Neural progenitor cell (in vitro differentiated cells): ENCODE results near the gene HOXB7. TPM values are rescaled to one million over a fixed set of nuclear protein-coding genes. Genes with fewer than 3 reads are reported as not detected.
A peak's percentile ranks its signal among the peaks of the same experiment; 100 is the strongest.

Source experiments
- DNase-seq: peaks from one replicate; pipeline ENCODE4 v3.0.0-alpha.2; 2016; ENCODE audit warnings: low spot score
- H2AFZ ChIP-seq: fragments of 200-600 bp; sonication (generic); replicated peaks from 2 replicates; pipeline ENCODE4 v1.6.1; 2016; ENCODE audit warnings: antibody characterized with exemption
- H3F3A ChIP-seq: fragments of 200-600 bp; sonication (generic); 2 replicates; pipeline ENCODE4 v1.6.1; 2016; ENCODE audit warnings: antibody characterized with exemption, low read depth
- H3K27ac ChIP-seq: fragments of 200-600 bp; sonication (generic); 2 replicates; pipeline ENCODE4 v1.5.1; 2016; ENCODE audit warnings: mild to moderate bottlenecking
- H3K27me3 ChIP-seq: fragments of 200-600 bp; sonication (generic); 2 replicates; pipeline ENCODE4 v1.6.1; 2016; ENCODE audit warnings: mild to moderate bottlenecking, moderate library complexity
- H3K36me3 ChIP-seq: fragments of 200-600 bp; sonication (generic); 2 replicates; pipeline ENCODE4 v1.5.1; 2016
- H3K4me1 ChIP-seq: fragments of 200-600 bp; sonication (generic); 2 replicates; pipeline ENCODE4 v1.6.1; 2016; ENCODE audit warnings: mixed run types
- H3K4me2 ChIP-seq: fragments of 200-600 bp; sonication (generic); 2 replicates; pipeline ENCODE4 v1.6.1; 2016
- H3K4me3 ChIP-seq: fragments of 200-600 bp; sonication (generic); 2 replicates; pipeline ENCODE4 v1.5.1; 2016
- H3K79me2 ChIP-seq: fragments of 200-600 bp; sonication (generic); 2 replicates; pipeline ENCODE4 v1.6.1; 2016; ENCODE audit warnings: low read depth
- H3K9ac ChIP-seq: fragments of 200-600 bp; sonication (generic); 2 replicates; pipeline ENCODE4 v1.6.1; 2016
- H3K9me3 ChIP-seq: fragments of 200-600 bp; sonication (generic); 2 replicates; pipeline ENCODE4 v1.5.1; 2016; ENCODE audit warnings: low read depth
- H4K20me1 ChIP-seq: fragments of 200-600 bp; sonication (generic); 2 replicates; pipeline ENCODE4 v1.6.1; 2016; ENCODE audit warnings: low read depth
- H3K27ac Mint-ChIP-seq: 3 replicates; pipeline ENCODE4 v1.8.0; 2021; ENCODE audit warnings: mixed read lengths
- H3K27me3 Mint-ChIP-seq: 2 replicates; pipeline ENCODE4 v1.8.0; 2022; ENCODE audit warnings: low read depth, mild to moderate bottlenecking, inconsistent platforms, moderate library complexity, mixed read lengths; ENCODE audit not compliant: insufficient read depth
- H3K36me3 Mint-ChIP-seq: 3 replicates; pipeline ENCODE4 v1.8.0; 2021; ENCODE audit warnings: mixed read lengths
- H3K4me1 Mint-ChIP-seq: 3 replicates; pipeline ENCODE4 v1.8.0; 2021; ENCODE audit warnings: mixed read lengths
- H3K4me3 Mint-ChIP-seq: 3 replicates; pipeline ENCODE4 v1.8.0; 2021; ENCODE audit warnings: mild to moderate bottlenecking, moderate library complexity, mixed read lengths
- H3K9me3 Mint-ChIP-seq: 3 replicates; pipeline ENCODE4 v1.8.0; 2020; ENCODE audit warnings: mixed read lengths
- EZH2 ChIP-seq: fragments of 200-600 bp; sonication (generic); IDR thresholded peaks from 2 replicates; pipeline ENCODE4 v1.6.1; 2017; ENCODE audit warnings: antibody characterized with exemption, mild to moderate bottlenecking, moderate library complexity
- EZH2phosphoT487 ChIP-seq: fragments of 200-600 bp; sonication (generic); IDR thresholded peaks from 2 replicates; pipeline ENCODE4 v1.6.1; 2017; ENCODE audit warnings: antibody characterized with exemption
- total RNA-seq: library from RNA; depleted of rRNA; stranded (reverse); fragments of >200 nt; gene quantifications from 2 replicates; pipeline ENCODE4 v1.2.3, GENCODE V29; 2015; ENCODE audit warnings: low replicate concordance
- TF ChIP-seq, protein P1 (sequence below): fragments of 200-600 bp; sonication (generic); IDR thresholded peaks from 2 replicates; pipeline ENCODE4 v1.5.1; 2017; ENCODE audit warnings: antibody characterized with exemption, mild to moderate bottlenecking

HOXB7 gene
- total RNA-seq, 1 donor from 2014 or later = not detected

DNA sequence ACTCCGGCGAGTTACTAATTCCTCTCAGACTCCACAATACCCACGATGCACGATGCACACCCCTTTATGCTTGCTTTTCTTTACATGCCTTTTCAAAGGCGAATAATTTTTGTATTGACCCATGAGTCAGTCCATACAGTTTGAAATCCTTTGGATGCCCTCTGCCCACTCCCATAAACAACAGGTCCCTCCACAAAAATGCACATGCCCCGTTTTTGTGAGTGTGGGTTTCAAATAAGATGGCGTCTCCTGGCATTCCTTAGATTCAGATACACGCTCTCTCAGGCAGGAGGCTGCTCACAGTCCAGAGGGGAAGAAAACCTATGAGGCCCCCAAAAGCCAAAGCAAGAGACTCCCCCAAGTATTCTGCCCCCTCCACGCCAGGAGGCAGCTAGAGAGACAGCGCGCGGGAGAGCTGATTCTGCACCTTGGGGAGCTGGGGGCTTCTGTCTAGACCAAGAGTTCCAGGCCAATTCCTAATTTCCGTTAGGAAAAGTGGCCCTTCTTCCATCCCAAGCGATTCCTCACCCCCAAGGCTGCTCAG lies 34.9 kb upstream of the HOXB7 start:
- H3K27ac ChIP-seq = no peak overlapping the region

DNA sequence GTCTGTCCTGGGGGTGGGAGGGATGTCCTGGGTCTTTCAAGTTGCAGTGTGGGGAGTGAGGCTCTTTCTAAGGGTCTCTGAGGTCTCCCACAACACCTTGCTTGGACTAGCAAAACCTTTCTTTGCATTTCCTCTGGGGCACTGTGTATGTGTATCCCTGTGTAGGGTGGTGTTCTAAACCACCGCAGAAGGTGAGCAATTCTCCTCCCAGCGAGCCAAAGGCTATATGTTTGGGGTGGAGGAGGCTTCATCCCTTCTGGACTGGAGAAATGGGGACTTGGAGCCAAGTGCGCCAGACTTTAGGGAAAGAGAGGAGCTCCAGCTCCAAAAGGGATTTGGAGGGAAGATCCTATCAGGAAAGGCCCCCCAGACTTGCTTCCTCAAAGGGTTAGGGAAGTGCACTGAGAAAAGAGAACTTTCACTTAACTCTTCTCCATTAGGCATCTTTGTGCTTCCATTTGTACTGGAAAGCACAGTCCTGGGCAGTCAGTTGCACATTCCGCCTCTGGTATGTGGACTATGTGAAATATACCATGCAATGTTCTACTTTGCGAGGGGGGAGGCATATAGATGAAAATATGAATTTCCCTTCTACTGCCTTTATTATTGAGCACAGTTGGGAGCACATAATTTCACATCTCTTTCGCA lies 34.2 kb upstream of the HOXB7 start:
- H3K9me3 Mint-ChIP-seq = peaks cover 8% of the 10 kb centered on the region
- H3K27me3 Mint-ChIP-seq = peaks cover 84% of the 10 kb centered on the region
- no peak overlapping the region for H2AFZ ChIP-seq
- H3K4me1 ChIP-seq = no peaks in the 10 kb centered on the region
- H3K27ac ChIP-seq = no peak overlapping the region
- H3K27me3 ChIP-seq = peaks cover 100% of the 10 kb centered on the region
- no peaks in the 10 kb centered on the region for H3K4me1 Mint-ChIP-seq
- peaks cover 81% of the 10 kb centered on the region for H4K20me1 ChIP-seq
- H3K4me3 Mint-ChIP-seq = no peak overlapping the region
- H3K36me3 ChIP-seq = no peaks in the 10 kb centered on the region
- H3K4me2 ChIP-seq = no peak overlapping the region
- TF ChIP-seq EZH2 (no peak), EZH2phosphoT487 (no peak)
- H3K79me2 ChIP-seq = no peaks in the 10 kb centered on the region
- DNase-seq = peak; percentile 1
- H3K27ac Mint-ChIP-seq = no peak overlapping the region
- H3F3A ChIP-seq = no peaks in the 10 kb centered on the region
- H3K9ac ChIP-seq = no peak overlapping the region
- peaks cover 2% of the 10 kb centered on the region for H3K36me3 Mint-ChIP-seq
- no peaks in the 10 kb centered on the region for H3K9me3 ChIP-seq
- H3K4me3 ChIP-seq = no peak overlapping the region

More for the DNA sequence above, 34.9 kb upstream of the HOXB7 start:
- Histone ChIP-seq H3K9ac (no peak overlapping the region), H3F3A (no peaks in the 10 kb centered on the region), H3K36me3 (no peaks in the 10 kb centered on the region), H3K27me3 (peaks cover 100% of the 10 kb centered on the region), H4K20me1 (peaks cover 74% of the 10 kb centered on the region), H3K4me2 (no peak overlapping the region), H3K9me3 (no peaks in the 10 kb centered on the region), H2AFZ (no peak overlapping the region), H3K79me2 (no peaks in the 10 kb centered on the region), H3K4me1 (no peaks in the 10 kb centered on the region), H3K4me3 (no peak overlapping the region)
- no peak overlapping the region for H3K27ac Mint-ChIP-seq
- DNase-seq = no peak
- H3K36me3 Mint-ChIP-seq = peaks cover 2% of the 10 kb centered on the region
- TF ChIP-seq EZH2 (no peak), EZH2phosphoT487 (no peak)
- TF ChIP-seq, protein P1, sequence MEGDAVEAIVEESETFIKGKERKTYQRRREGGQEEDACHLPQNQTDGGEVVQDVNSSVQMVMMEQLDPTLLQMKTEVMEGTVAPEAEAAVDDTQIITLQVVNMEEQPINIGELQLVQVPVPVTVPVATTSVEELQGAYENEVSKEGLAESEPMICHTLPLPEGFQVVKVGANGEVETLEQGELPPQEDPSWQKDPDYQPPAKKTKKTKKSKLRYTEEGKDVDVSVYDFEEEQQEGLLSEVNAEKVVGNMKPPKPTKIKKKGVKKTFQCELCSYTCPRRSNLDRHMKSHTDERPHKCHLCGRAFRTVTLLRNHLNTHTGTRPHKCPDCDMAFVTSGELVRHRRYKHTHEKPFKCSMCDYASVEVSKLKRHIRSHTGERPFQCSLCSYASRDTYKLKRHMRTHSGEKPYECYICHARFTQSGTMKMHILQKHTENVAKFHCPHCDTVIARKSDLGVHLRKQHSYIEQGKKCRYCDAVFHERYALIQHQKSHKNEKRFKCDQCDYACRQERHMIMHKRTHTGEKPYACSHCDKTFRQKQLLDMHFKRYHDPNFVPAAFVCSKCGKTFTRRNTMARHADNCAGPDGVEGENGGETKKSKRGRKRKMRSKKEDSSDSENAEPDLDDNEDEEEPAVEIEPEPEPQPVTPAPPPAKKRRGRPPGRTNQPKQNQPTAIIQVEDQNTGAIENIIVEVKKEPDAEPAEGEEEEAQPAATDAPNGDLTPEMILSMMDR = no peak
- peaks cover 77% of the 10 kb centered on the region for H3K27me3 Mint-ChIP-seq
- peaks cover 6% of the 10 kb centered on the region for H3K9me3 Mint-ChIP-seq
- no peaks in the 10 kb centered on the region for H3K4me1 Mint-ChIP-seq
- no peak overlapping the region for H3K4me3 Mint-ChIP-seq

GRCh38 chr17:48644159-48644558 lies 33.3 kb upstream of the HOXB7 start:
- H3K9ac ChIP-seq = no peak overlapping the region
- H4K20me1 ChIP-seq = peaks cover 88% of the 10 kb centered on the region
- no peaks in the 10 kb centered on the region for H3K4me1 Mint-ChIP-seq
- H3K27me3 Mint-ChIP-seq = peaks cover 91% of the 10 kb centered on the region
- no peaks in the 10 kb centered on the region for H3K36me3 ChIP-seq
- H3K4me2 ChIP-seq = no peak overlapping the region
- no peaks in the 10 kb centered on the region for H3F3A ChIP-seq
- no peak overlapping the region for H3K4me3 ChIP-seq
- TF ChIP-seq, protein P1 = no peak
- TF ChIP-seq EZH2 = no peak
- no peak for TF ChIP-seq EZH2phosphoT487
- no peak for DNase-seq
- peaks cover 2% of the 10 kb centered on the region for H3K36me3 Mint-ChIP-seq
- peaks cover 8% of the 10 kb centered on the region for H3K9me3 Mint-ChIP-seq
- H3K27ac ChIP-seq = no peak overlapping the region
- no peak overlapping the region for H3K4me3 Mint-ChIP-seq
- H3K27me3 ChIP-seq = peaks cover 100% of the 10 kb centered on the region
- H2AFZ ChIP-seq = no peak overlapping the region
- no peak overlapping the region for H3K27ac Mint-ChIP-seq
- H3K79me2 ChIP-seq = no peaks in the 10 kb centered on the region
- no peaks in the 10 kb centered on the region for H3K4me1 ChIP-seq
- H3K9me3 ChIP-seq = no peaks in the 10 kb centered on the region

- DNase-seq = no peak
- no peak for TF ChIP-seq EZH2
- TF ChIP-seq EZH2phosphoT487 = no peak
- TF ChIP-seq, protein P1 = no peak
- Mint-ChIP-seq H3K4me3 (no peak overlapping the region), H3K36me3 (peaks cover 2% of the 10 kb centered on the region), H3K9me3 (peaks cover 8% of the 10 kb centered on the region), H3K4me1 (no peaks in the 10 kb centered on the region), H3K27me3 (peaks cover 90% of the 10 kb centered on the region), H3K27ac (no peak overlapping the region)
- no peaks in the 10 kb centered on the region for H3K9me3 ChIP-seq
- H3K9ac ChIP-seq = no peak overlapping the region
- H3K36me3 ChIP-seq = no peaks in the 10 kb centered on the region
- H3K27me3 ChIP-seq = peaks cover 100% of the 10 kb centered on the region
- no peaks in the 10 kb centered on the region for H3K4me1 ChIP-seq
- no peaks in the 10 kb centered on the region for H3F3A ChIP-seq
- H2AFZ ChIP-seq = no peak overlapping the region
- no peaks in the 10 kb centered on the region for H3K79me2 ChIP-seq
- no peak overlapping the region for H3K27ac ChIP-seq
- no peak overlapping the region for H3K4me3 ChIP-seq
- H3K4me2 ChIP-seq = no peak overlapping the region
- peaks cover 88% of the 10 kb centered on the region for H4K20me1 ChIP-seq
Observed at GRCh38 chr17:48643697-48644012, 32.8 kb upstream of the HOXB7 start.
